Mesothelial cell of epicardium (in vitro differentiated cells): Measurements from ENCODE around the gene PRSS23. TPM values are rescaled to one million over a fixed set of nuclear protein-coding genes. Genes with fewer than 3 reads are reported as not detected.

Experiments
- DNase-seq, 2 experiments: peaks; one replicate each; pipeline ENCODE4 v3.0.0; 2021; ENCODE audit warnings: low spot score in 2 of 2; ENCODE audit not compliant: unreplicated experiment in 2 of 2
- H3K27ac Mint-ChIP-seq: 2 replicates; pipeline ENCODE4 v1.8.0; 2021; ENCODE audit warnings: mixed read lengths
- H3K27me3 Mint-ChIP-seq: 2 replicates; pipeline ENCODE4 v1.8.0; 2021; ENCODE audit warnings: low read depth, mixed read lengths
- H3K36me3 Mint-ChIP-seq: 2 replicates; pipeline ENCODE4 v1.8.0; 2021; ENCODE audit warnings: mixed read lengths
- H3K4me1 Mint-ChIP-seq: 2 replicates; pipeline ENCODE4 v1.8.0; 2021; ENCODE audit warnings: mixed read lengths
- H3K4me3 Mint-ChIP-seq: 2 replicates; pipeline ENCODE4 v1.8.0; 2021; ENCODE audit warnings: mild to moderate bottlenecking, moderate library complexity, mixed read lengths
- H3K9me3 Mint-ChIP-seq: 2 replicates; pipeline ENCODE4 v1.8.0; 2021; ENCODE audit warnings: mixed read lengths
- total RNA-seq: library from RNA; stranded (reverse); gene quantifications from 3 replicates; pipeline ENCODE4 v1.2.1, GENCODE V29; 2021
- TF ChIP-seq, protein P1 (sequence below): fragments of 200-600 bp; sonication (generic); IDR thresholded peaks from one replicate; pipeline ENCODE4 v1.5.0; 2021; ENCODE audit warnings: antibody characterized with exemption; ENCODE audit not compliant: unreplicated experiment

Gene PRSS23
- total RNA-seq, 1 donor from 2014 or later: 29.4 TPM

DNA sequence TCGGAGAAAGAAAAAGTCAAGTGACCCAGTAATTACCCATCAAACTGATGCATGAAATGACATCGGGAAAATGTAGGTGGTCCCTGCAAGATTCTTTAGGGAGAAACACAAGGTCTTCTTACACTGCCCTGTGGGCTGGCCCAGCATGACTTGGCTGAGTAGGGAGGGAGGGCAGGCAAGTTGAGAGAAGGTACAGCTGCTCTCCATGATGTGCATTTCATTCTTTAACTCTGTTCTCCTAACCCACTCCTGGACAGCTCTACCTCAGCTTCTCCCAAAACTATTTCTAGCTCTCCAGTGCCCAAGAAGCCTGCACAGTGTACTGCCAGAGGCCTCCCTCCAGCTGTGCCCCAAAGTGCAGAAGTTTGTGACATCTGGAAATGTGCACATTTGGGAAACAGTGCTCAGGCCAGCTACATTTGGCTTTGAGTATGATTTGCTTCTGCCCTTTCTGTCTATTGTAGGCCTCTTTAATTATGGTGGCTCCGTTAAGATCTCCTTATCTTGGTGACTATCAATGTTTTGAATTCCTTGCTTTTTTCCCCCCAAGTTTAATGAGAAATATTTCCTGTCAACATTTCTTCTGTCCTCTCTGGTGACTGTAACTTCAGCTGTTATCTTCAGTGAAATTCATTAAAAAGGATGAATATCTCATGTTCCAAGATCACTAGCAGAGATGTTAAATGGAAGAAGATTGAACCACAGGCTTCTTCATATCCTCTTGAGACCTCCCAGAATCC lies 26.7 kb upstream of the PRSS23 start:
- DNase-seq: no peak
- H3K36me3 Mint-ChIP-seq: no peaks in the 10 kb centered on the region
- H3K4me3 Mint-ChIP-seq: no peak overlapping the region
- H3K4me1 Mint-ChIP-seq: peaks cover 36% of the 10 kb centered on the region
- TF ChIP-seq, protein P1, sequence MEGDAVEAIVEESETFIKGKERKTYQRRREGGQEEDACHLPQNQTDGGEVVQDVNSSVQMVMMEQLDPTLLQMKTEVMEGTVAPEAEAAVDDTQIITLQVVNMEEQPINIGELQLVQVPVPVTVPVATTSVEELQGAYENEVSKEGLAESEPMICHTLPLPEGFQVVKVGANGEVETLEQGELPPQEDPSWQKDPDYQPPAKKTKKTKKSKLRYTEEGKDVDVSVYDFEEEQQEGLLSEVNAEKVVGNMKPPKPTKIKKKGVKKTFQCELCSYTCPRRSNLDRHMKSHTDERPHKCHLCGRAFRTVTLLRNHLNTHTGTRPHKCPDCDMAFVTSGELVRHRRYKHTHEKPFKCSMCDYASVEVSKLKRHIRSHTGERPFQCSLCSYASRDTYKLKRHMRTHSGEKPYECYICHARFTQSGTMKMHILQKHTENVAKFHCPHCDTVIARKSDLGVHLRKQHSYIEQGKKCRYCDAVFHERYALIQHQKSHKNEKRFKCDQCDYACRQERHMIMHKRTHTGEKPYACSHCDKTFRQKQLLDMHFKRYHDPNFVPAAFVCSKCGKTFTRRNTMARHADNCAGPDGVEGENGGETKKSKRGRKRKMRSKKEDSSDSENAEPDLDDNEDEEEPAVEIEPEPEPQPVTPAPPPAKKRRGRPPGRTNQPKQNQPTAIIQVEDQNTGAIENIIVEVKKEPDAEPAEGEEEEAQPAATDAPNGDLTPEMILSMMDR: no peak
- H3K27me3 Mint-ChIP-seq: no peaks in the 10 kb centered on the region
- H3K27ac Mint-ChIP-seq: peak overlapping the region; percentile 33
- H3K9me3 Mint-ChIP-seq: no peaks in the 10 kb centered on the region

DNA sequence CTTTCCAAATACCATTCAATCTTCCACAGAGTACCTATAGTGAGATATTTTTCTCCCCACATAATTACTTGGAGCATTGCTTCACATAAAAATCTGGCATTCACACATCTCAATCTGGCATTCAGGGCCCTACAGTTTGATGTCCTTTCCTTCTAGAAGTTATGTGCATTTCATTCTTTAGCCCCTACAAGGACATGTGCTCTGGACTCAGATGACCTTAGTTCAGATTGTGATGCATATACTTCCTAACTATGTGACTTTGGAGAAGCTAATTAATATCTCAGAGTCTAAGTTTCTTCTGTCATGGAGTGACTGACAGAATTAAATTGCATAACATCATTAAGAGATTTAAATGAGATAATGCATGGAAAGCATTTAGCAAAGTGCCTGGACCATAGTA lies 25.9 kb upstream of the PRSS23 start:
- H3K4me3 Mint-ChIP-seq: no peak overlapping the region
- H3K27ac Mint-ChIP-seq: no peak overlapping the region
- DNase-seq: no peak
- TF ChIP-seq, protein P1: no peak
- H3K36me3 Mint-ChIP-seq: no peaks in the 10 kb centered on the region
- no peaks in the 10 kb centered on the region for H3K9me3 Mint-ChIP-seq
- no peaks in the 10 kb centered on the region for H3K27me3 Mint-ChIP-seq
- H3K4me1 Mint-ChIP-seq: peaks cover 30% of the 10 kb centered on the region

DNA sequence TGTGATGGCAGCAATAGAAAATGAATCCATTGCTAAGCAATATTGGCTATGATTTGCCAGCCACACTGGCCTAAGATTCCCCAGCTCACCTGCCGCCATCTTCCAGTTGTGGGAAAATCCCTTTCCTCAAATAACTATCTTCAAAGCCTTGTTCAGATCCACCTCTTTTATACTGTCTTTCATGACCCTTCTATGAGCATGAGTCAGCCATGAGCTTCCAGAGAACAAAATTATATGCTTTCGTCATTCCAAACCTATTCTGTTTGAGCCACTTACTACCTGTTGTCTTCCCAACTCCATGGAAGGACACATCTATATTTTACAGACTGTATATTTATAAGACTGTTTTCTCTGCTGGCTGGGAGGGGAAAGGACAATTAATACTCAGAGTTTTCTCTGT lies 25.0 kb upstream of the PRSS23 start:
- H3K27me3 Mint-ChIP-seq: no peaks in the 10 kb centered on the region
- TF ChIP-seq, protein P1: no peak
- H3K36me3 Mint-ChIP-seq: no peaks in the 10 kb centered on the region
- H3K4me3 Mint-ChIP-seq: no peak overlapping the region
- no peak for DNase-seq
- no peak overlapping the region for H3K27ac Mint-ChIP-seq
- H3K9me3 Mint-ChIP-seq: no peaks in the 10 kb centered on the region
- H3K4me1 Mint-ChIP-seq: peaks cover 25% of the 10 kb centered on the region

DNA sequence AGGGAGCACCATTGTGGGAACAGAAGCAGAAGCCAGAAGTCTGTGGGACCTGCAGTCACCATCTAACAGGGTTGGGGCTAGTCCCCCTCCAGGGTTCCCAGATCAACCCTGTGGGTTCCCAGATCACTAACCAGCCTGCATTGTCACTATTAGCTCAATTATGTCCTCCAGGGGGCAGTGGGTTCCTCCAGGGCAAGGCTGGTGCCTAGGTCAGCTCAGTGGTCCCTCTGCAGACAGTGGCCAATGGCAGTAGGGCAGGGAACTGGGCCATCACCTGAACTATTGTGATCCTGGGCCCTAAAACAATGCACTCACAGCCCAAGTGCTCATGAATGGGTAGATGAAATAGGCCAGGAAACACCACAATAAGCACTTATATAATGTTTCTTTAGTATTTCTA lies 18.8 kb upstream of the PRSS23 start:
- H3K4me3 Mint-ChIP-seq: no peak overlapping the region
- no peaks in the 10 kb centered on the region for H3K27me3 Mint-ChIP-seq
- TF ChIP-seq, protein P1: no peak
- no peak overlapping the region for H3K27ac Mint-ChIP-seq
- DNase-seq: no peak
- no peaks in the 10 kb centered on the region for H3K9me3 Mint-ChIP-seq
- H3K4me1 Mint-ChIP-seq: peaks cover 28% of the 10 kb centered on the region
- H3K36me3 Mint-ChIP-seq: no peaks in the 10 kb centered on the region

DNA sequence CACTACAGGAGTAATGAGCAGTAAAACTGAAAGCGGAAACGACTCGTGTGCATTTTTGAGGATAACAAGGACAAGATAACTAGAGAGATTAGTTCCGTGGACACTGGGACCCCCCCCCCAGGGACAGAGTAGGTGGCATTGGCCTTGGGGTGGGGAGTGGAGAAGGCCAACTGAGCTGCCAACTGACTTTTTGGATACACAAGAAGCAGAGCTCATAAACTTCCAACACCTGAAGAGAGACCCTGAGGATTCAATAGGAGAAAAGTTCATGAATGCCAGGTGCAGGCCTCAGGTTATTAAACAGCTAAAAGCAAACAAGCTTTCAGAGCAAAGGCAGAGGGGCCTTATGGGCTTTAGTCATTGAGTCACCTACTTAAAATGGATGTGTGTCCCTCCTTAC lies 17.6 kb upstream of the PRSS23 start:
- TF ChIP-seq, protein P1: no peak
- no peak for DNase-seq
- Mint-ChIP-seq H3K9me3 (no peaks in the 10 kb centered on the region), H3K27me3 (no peaks in the 10 kb centered on the region), H3K27ac (no peak overlapping the region), H3K36me3 (no peaks in the 10 kb centered on the region), H3K4me1 (peaks cover 37% of the 10 kb centered on the region), H3K4me3 (no peak overlapping the region)
